WTC11 (cell line): Measurements from ENCODE around the gene FBXW2. TPM values are rescaled to one million over a fixed set of nuclear protein-coding genes. Genes with fewer than 3 reads are reported as not detected.

Experiments used
- ATAC-seq: fragments of 200-7000 bp; cut with Tn5 transposase; 2 replicates; pipeline ENCODE4 v1.10.0; 2021; ENCODE audit warnings: mild to moderate bottlenecking, moderate library complexity
- CTCF ChIA-PET: fragments of 300-600 bp; sonication (Branson Sonifier 250); formaldehyde crosslinking; loops from one replicate; lab custom pipeline; 2021; ENCODE audit warnings: antibody characterized with exemption; lab: Charles Lee
- POLR2A ChIA-PET: fragments of 350-600 bp; sonication (Branson Sonifier 250); formaldehyde crosslinking; loops from one replicate; lab custom pipeline; 2021; ENCODE audit warnings: antibody characterized with exemption; lab: Charles Lee
- DNase-seq: peaks from one replicate; pipeline ENCODE4 v3.0.0; 2021; ENCODE audit warnings: low spot score
- H3K27ac Mint-ChIP-seq: 2 replicates; pipeline ENCODE4 v1.8.0; 2021; ENCODE audit warnings: mixed read lengths
- H3K27me3 Mint-ChIP-seq: 2 replicates; pipeline ENCODE4 v1.8.0; 2021; ENCODE audit warnings: low read depth, mild to moderate bottlenecking, moderate library complexity, mixed read lengths
- H3K36me3 Mint-ChIP-seq: 2 replicates; pipeline ENCODE4 v1.8.0; 2021; ENCODE audit warnings: mixed read lengths
- H3K4me1 Mint-ChIP-seq: 2 replicates; pipeline ENCODE4 v1.8.0; 2022; ENCODE audit warnings: mixed read lengths
- H3K4me3 Mint-ChIP-seq: 2 replicates; pipeline ENCODE4 v1.8.0; 2021; ENCODE audit warnings: mild to moderate bottlenecking, moderate library complexity, mixed read lengths
- H3K9me3 Mint-ChIP-seq: 2 replicates; pipeline ENCODE4 v1.8.0; 2021; ENCODE audit warnings: mixed read lengths
- CREM ChIP-seq: sonication (generic); formaldehyde crosslinking; IDR thresholded peaks from 2 replicates; pipeline ENCODE4 v1.8.1; 2022; ENCODE audit warnings: mild to moderate bottlenecking, missing genetic modification reagents, moderate library complexity
- GRHL2 ChIP-seq: fragments of 250-450 bp; sonication (Bioruptor Pico); IDR thresholded peaks from 2 replicates; pipeline ENCODE4 v1.8.0; 2022; ENCODE audit warnings: mild to moderate bottlenecking, moderate library complexity; ENCODE audit not compliant: insufficient replicate concordance, severe bottlenecking
- PRRX2 ChIP-seq: fragments of 250-450 bp; sonication (Bioruptor Pico); IDR thresholded peaks from 2 replicates; pipeline ENCODE4 v1.8.0; 2021; ENCODE audit warnings: mild to moderate bottlenecking
- SMAD4 ChIP-seq: sonication (generic); formaldehyde crosslinking; IDR thresholded peaks from 2 replicates; pipeline ENCODE4 v1.8.0; 2022; ENCODE audit warnings: mild to moderate bottlenecking, missing genetic modification reagents
- TCF7 ChIP-seq: sonication (generic); formaldehyde crosslinking; IDR thresholded peaks from 2 replicates; pipeline ENCODE4 v1.8.0; 2022; ENCODE audit warnings: mild to moderate bottlenecking, low read depth, missing genetic modification reagents, moderate library complexity
- total RNA-seq: library from RNA; stranded (reverse); gene quantifications from 3 replicates; pipeline ENCODE4 v1.2.3, GENCODE V29; 2021
- TF ChIP-seq, protein P1 (sequence below): sonication (generic); formaldehyde crosslinking; IDR thresholded peaks from 2 replicates; pipeline ENCODE4 v1.8.0; 2023; ENCODE audit warnings: missing genetic modification reagents
- TF ChIP-seq, protein P2 (sequence below): sonication (generic); formaldehyde crosslinking; IDR thresholded peaks from 2 replicates; pipeline ENCODE4 v1.8.0; 2022; ENCODE audit warnings: mild to moderate bottlenecking, missing genetic modification reagents
- TF ChIP-seq, protein P3 (sequence below): sonication (generic); formaldehyde crosslinking; IDR thresholded peaks from 2 replicates; pipeline ENCODE4 v1.8.0; 2022; ENCODE audit warnings: mild to moderate bottlenecking, missing genetic modification reagents
- TF ChIP-seq, protein P4 (sequence below): fragments of 200-600 bp; IDR thresholded peaks from 2 replicates; pipeline ENCODE4 v1.8.0; 2022; ENCODE audit warnings: antibody characterized with exemption
- TF ChIP-seq, protein P5 (sequence below): sonication (generic); formaldehyde crosslinking; IDR thresholded peaks from 2 replicates; pipeline ENCODE4 v1.8.0; 2023; ENCODE audit warnings: mild to moderate bottlenecking, missing genetic modification reagents
- TF ChIP-seq, protein P6 (sequence below): sonication (generic); formaldehyde crosslinking; IDR thresholded peaks from 2 replicates; pipeline ENCODE4 v1.8.1; 2022; ENCODE audit warnings: low read depth, mild to moderate bottlenecking, moderate library complexity, missing genetic modification reagents, borderline replicate concordance
- TF ChIP-seq, protein P7 (sequence below): sonication (generic); formaldehyde crosslinking; IDR thresholded peaks from 2 replicates; pipeline ENCODE4 v1.8.1; 2023; ENCODE audit warnings: mild to moderate bottlenecking, missing genetic modification reagents, moderate library complexity
- TF ChIP-seq, protein P8 (sequence below): sonication (generic); formaldehyde crosslinking; IDR thresholded peaks from 2 replicates; pipeline ENCODE4 v1.8.1; 2023; ENCODE audit warnings: mild to moderate bottlenecking, missing genetic modification reagents
- TF ChIP-seq, protein P9 (sequence below): fragments of 250-450 bp; sonication (Bioruptor Pico); IDR thresholded peaks from 2 replicates; pipeline ENCODE4 v1.9.0; 2021; ENCODE audit warnings: moderate library complexity, mild to moderate bottlenecking, inconsistent platforms, borderline replicate concordance

The FBXW2 gene
- total RNA-seq, 1 experiment from 2014 or later: 59.8 TPM

DNA sequence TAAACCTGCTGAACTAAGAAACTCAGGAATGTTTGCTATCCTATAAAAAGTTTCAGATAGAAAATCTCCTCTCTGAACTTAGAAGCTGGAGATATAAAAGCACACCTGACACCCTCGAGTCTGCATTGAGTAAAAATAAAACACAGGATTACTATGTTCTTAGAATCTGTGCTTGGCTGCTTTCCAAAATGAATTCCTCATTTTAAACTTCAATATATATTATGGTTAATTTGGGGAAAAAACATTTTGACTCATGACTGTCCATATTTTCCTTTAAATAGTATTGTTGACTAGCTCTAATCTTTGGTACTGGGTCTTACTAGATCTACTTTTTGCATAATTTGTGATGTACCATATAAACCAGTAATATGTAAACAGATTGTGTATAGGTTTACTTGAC is 36.7 kb downstream of the FBXW2 start:
- TF ChIP-seq, protein P1, sequence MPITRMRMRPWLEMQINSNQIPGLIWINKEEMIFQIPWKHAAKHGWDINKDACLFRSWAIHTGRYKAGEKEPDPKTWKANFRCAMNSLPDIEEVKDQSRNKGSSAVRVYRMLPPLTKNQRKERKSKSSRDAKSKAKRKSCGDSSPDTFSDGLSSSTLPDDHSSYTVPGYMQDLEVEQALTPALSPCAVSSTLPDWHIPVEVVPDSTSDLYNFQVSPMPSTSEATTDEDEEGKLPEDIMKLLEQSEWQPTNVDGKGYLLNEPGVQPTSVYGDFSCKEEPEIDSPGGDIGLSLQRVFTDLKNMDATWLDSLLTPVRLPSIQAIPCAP: no peak
- TF ChIP-seq, protein P2, sequence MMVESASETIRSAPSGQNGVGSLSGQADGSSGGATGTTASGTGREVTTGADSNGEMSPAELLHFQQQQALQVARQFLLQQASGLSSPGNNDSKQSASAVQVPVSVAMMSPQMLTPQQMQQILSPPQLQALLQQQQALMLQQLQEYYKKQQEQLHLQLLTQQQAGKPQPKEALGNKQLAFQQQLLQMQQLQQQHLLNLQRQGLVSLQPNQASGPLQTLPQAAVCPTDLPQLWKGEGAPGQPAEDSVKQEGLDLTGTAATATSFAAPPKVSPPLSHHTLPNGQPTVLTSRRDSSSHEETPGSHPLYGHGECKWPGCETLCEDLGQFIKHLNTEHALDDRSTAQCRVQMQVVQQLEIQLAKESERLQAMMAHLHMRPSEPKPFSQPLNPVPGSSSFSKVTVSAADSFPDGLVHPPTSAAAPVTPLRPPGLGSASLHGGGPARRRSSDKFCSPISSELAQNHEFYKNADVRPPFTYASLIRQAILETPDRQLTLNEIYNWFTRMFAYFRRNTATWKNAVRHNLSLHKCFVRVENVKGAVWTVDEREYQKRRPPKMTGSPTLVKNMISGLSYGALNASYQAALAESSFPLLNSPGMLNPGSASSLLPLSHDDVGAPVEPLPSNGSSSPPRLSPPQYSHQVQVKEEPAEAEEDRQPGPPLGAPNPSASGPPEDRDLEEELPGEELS (CRISPR knock-in tag): no peak
- TF ChIP-seq, protein P3, sequence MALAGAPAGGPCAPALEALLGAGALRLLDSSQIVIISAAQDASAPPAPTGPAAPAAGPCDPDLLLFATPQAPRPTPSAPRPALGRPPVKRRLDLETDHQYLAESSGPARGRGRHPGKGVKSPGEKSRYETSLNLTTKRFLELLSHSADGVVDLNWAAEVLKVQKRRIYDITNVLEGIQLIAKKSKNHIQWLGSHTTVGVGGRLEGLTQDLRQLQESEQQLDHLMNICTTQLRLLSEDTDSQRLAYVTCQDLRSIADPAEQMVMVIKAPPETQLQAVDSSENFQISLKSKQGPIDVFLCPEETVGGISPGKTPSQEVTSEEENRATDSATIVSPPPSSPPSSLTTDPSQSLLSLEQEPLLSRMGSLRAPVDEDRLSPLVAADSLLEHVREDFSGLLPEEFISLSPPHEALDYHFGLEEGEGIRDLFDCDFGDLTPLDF (CRISPR knock-in tag): no peak
- Mint-ChIP-seq H3K4me1 (no peaks in the 10 kb centered on the region), H3K27me3 (no peaks in the 10 kb centered on the region), H3K4me3 (no peak overlapping the region), H3K9me3 (no peaks in the 10 kb centered on the region), H3K36me3 (peaks cover 7% of the 10 kb centered on the region; the same call in 1 of the 2 replicates), H3K27ac (no peak overlapping the region)
- ChIA-PET POLR2A (no interaction called here), CTCF (interaction anchor here (1.2 to 2.3 kb wide), 13 partner anchors 17 to 304 kb away, joined by 3 to 23 read pairs (median 6); partner anchors contain the start of gene FBXW2)
- ATAC-seq: no peak
- DNase-seq: no peak

DNA sequence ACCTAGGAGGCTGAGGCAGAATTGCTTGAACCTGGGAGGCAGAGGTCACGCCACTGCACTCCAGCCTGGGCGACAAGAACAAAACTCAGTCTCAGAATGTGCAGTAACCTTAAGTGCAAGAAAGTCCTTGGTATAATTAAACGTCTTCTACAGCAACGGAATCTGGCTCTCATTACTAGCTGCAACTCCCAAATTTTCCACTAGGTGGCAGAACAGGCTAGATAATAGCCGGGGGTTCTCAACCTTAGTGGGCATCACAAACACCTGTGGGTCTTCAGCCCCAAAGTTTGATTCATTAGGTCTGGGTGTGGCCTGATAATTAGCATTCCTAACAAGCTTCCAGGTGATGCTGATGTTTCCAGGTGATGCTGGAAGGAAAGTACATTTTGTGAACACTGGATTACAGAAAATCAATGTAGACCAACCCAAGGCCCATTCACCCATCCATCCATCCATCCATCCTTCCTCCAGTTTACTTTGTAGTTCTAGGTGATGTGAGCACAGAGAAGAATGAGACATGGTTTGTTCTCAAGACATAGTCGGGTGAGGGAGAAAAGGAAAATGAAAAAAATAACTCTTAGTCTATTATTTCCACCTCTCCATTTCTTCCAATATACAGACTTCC is 37.3 kb downstream of the FBXW2 start:
- Mint-ChIP-seq H3K4me3 (no peak overlapping the region), H3K27me3 (no peaks in the 10 kb centered on the region), H3K9me3 (no peaks in the 10 kb centered on the region)
- ChIA-PET CTCF (interaction anchor here (0.7 to 2.3 kb wide), 23 partner anchors 10 to 308 kb away, joined by 3 to 23 read pairs (median 4); partner anchors contain the start of gene FBXW2), POLR2A (no interaction called here)
- DNase-seq: peak; percentile 67
- no peak for TF ChIP-seq TCF7 (CRISPR knock-in tag)
- TF ChIP-seq, protein P4, sequence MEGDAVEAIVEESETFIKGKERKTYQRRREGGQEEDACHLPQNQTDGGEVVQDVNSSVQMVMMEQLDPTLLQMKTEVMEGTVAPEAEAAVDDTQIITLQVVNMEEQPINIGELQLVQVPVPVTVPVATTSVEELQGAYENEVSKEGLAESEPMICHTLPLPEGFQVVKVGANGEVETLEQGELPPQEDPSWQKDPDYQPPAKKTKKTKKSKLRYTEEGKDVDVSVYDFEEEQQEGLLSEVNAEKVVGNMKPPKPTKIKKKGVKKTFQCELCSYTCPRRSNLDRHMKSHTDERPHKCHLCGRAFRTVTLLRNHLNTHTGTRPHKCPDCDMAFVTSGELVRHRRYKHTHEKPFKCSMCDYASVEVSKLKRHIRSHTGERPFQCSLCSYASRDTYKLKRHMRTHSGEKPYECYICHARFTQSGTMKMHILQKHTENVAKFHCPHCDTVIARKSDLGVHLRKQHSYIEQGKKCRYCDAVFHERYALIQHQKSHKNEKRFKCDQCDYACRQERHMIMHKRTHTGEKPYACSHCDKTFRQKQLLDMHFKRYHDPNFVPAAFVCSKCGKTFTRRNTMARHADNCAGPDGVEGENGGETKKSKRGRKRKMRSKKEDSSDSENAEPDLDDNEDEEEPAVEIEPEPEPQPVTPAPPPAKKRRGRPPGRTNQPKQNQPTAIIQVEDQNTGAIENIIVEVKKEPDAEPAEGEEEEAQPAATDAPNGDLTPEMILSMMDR: peak; percentile 84
- no peak for TF ChIP-seq PRRX2
- TF ChIP-seq, protein P5, sequence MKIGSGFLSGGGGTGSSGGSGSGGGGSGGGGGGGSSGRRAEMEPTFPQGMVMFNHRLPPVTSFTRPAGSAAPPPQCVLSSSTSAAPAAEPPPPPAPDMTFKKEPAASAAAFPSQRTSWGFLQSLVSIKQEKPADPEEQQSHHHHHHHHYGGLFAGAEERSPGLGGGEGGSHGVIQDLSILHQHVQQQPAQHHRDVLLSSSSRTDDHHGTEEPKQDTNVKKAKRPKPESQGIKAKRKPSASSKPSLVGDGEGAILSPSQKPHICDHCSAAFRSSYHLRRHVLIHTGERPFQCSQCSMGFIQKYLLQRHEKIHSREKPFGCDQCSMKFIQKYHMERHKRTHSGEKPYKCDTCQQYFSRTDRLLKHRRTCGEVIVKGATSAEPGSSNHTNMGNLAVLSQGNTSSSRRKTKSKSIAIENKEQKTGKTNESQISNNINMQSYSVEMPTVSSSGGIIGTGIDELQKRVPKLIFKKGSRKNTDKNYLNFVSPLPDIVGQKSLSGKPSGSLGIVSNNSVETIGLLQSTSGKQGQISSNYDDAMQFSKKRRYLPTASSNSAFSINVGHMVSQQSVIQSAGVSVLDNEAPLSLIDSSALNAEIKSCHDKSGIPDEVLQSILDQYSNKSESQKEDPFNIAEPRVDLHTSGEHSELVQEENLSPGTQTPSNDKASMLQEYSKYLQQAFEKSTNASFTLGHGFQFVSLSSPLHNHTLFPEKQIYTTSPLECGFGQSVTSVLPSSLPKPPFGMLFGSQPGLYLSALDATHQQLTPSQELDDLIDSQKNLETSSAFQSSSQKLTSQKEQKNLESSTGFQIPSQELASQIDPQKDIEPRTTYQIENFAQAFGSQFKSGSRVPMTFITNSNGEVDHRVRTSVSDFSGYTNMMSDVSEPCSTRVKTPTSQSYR (CRISPR knock-in tag): no peak
- no peak for TF ChIP-seq SMAD4
- TF ChIP-seq GRHL2: no peak
- TF ChIP-seq, all 79 proteins: peak for 1
- H3K36me3 Mint-ChIP-seq: peaks cover 3% of the 10 kb centered on the region; the same call in 1 of the 2 replicates
- no peak overlapping the region for H3K27ac Mint-ChIP-seq
- peak; percentile 74 for ATAC-seq
- no peaks in the 10 kb centered on the region for H3K4me1 Mint-ChIP-seq

DNA sequence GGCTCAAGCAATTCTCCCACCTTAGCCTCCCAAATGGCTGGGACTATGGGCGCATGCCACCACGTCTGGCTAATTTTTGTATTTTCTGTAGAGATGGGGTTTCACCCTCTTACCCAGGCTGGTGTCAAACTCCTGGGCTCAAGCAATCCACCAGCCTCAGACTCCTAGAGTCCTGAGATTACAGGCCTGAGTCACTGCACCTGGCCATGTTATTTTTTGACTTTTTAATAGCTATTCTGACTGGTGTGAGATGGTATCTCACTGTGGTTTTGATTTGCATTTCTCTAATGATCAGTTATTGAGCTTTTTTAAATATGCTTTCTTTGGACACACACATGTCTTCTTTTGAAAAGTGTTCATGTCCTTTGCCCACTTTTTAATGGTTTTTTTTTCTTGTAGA is 38.2 kb downstream of the FBXW2 start:
- POLR2A ChIA-PET: no interaction called here
- Mint-ChIP-seq H3K9me3 (no peaks in the 10 kb centered on the region), H3K36me3 (no peaks in the 10 kb centered on the region), H3K4me1 (no peaks in the 10 kb centered on the region), H3K27me3 (no peaks in the 10 kb centered on the region), H3K27ac (no peak overlapping the region), H3K4me3 (no peak overlapping the region)
- DNase-seq (no peak), ATAC-seq (no peak)
- CTCF ChIA-PET: interaction anchor here (1.2 to 2.3 kb wide), 10 partner anchors 19 to 305 kb away, joined by 3 to 23 read pairs (median 7); partner anchors contain the start of gene FBXW2
- TF ChIP-seq CREM: no peak
- TF ChIP-seq, protein P6, sequence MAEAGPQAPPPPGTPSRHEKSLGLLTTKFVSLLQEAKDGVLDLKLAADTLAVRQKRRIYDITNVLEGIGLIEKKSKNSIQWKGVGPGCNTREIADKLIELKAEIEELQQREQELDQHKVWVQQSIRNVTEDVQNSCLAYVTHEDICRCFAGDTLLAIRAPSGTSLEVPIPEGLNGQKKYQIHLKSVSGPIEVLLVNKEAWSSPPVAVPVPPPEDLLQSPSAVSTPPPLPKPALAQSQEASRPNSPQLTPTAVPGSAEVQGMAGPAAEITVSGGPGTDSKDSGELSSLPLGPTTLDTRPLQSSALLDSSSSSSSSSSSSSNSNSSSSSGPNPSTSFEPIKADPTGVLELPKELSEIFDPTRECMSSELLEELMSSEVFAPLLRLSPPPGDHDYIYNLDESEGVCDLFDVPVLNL: no peak
- TF ChIP-seq, protein P7, sequence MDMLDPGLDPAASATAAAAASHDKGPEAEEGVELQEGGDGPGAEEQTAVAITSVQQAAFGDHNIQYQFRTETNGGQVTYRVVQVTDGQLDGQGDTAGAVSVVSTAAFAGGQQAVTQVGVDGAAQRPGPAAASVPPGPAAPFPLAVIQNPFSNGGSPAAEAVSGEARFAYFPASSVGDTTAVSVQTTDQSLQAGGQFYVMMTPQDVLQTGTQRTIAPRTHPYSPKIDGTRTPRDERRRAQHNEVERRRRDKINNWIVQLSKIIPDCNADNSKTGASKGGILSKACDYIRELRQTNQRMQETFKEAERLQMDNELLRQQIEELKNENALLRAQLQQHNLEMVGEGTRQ: no peak
- TF ChIP-seq, protein P3 (CRISPR knock-in tag): no peak
- TF ChIP-seq, protein P8, sequence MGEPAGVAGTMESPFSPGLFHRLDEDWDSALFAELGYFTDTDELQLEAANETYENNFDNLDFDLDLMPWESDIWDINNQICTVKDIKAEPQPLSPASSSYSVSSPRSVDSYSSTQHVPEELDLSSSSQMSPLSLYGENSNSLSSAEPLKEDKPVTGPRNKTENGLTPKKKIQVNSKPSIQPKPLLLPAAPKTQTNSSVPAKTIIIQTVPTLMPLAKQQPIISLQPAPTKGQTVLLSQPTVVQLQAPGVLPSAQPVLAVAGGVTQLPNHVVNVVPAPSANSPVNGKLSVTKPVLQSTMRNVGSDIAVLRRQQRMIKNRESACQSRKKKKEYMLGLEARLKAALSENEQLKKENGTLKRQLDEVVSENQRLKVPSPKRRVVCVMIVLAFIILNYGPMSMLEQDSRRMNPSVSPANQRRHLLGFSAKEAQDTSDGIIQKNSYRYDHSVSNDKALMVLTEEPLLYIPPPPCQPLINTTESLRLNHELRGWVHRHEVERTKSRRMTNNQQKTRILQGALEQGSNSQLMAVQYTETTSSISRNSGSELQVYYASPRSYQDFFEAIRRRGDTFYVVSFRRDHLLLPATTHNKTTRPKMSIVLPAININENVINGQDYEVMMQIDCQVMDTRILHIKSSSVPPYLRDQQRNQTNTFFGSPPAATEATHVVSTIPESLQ (CRISPR knock-in tag): no peak
- TF ChIP-seq, protein P9, sequence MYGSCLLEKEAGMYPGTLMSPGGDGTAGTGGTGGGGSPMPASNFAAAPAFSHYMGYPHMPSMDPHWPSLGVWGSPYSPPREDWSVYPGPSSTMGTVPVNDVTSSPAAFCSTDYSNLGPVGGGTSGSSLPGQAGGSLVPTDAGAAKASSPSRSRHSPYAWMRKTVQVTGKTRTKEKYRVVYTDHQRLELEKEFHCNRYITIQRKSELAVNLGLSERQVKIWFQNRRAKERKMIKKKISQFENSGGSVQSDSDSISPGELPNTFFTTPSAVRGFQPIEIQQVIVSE (CRISPR knock-in tag): no peak
